HG03575 (cell line): Measurements from ENCODE around the gene TMEM9.

Experiments
- ATAC-seq: cut with Tn5 transposase; IDR thresholded peaks from one replicate; pipeline ENCODE4 v1.9.1; 2021; ENCODE audit not compliant: unreplicated experiment, insufficient number of reproducible peaks, low FRiP score; ENCODE audit errors: extremely low read depth

Gene TMEM9

GRCh38 chr1:201153474-201154388 is 543 bp downstream of the TMEM9 start:
- ATAC-seq, result peak; percentile 16

- no peak for ATAC-seq
Observed at GRCh38 chr1:201149400-201149799, 4.9 kb downstream of the TMEM9 start.

- no peak for ATAC-seq
Observed at GRCh38 chr1:201147396-201148015, 6.8 kb downstream of the TMEM9 start.

GRCh38 chr1:201146626-201147390 is 7.5 kb downstream of the TMEM9 start:
- no peak for ATAC-seq

GRCh38 chr1:201145816-201146215 is 8.5 kb downstream of the TMEM9 start:
- ATAC-seq, result no peak

- no peak for ATAC-seq
Observed at GRCh38 chr1:201145132-201145531, 9.1 kb downstream of the TMEM9 start.

GRCh38 chr1:201144701-201145100 is 9.6 kb downstream of the TMEM9 start:
- ATAC-seq, result no peak

- ATAC-seq, result no peak
Observed at GRCh38 chr1:201143726-201144635, 10.3 kb downstream of the TMEM9 start.

GRCh38 chr1:201142849-201143725 is 11.2 kb downstream of the TMEM9 start:
- ATAC-seq, result no peak

- ATAC-seq, result no peak
Observed at GRCh38 chr1:201142011-201142848, 12.0 kb downstream of the TMEM9 start.

- no peak for ATAC-seq
Observed at GRCh38 chr1:201141418-201141817, 12.9 kb downstream of the TMEM9 start.

- ATAC-seq, result no peak
Observed at GRCh38 chr1:201140941-201141260, 13.4 kb downstream of the TMEM9 start.

GRCh38 chr1:201140235-201140940 is 13.9 kb downstream of the TMEM9 start:
- no peak for ATAC-seq

GRCh38 chr1:201139756-201140155 is 14.5 kb downstream of the TMEM9 start:
- ATAC-seq, result no peak

- no peak for ATAC-seq
Observed at GRCh38 chr1:201139306-201139705, 15.0 kb downstream of the TMEM9 start.

- no peak for ATAC-seq
Observed at GRCh38 chr1:201138311-201138840, 15.9 kb downstream of the TMEM9 start.
